Erythroblast (primary cell): ENCODE measurements around the gene PPARG.

ENCODE experiments used
- GATA1 ChIP-seq: IDR thresholded peaks from 2 replicates; pipeline ENCODE4 v1.6.1; 2011; ENCODE audit warnings: low read depth, mild to moderate bottlenecking, control low read depth, low read length, moderate library complexity
- POLR2A ChIP-seq: IDR thresholded peaks from 2 replicates; pipeline ENCODE4 v1.6.1; 2011; ENCODE audit warnings: mild to moderate bottlenecking, low read length

GRCh38 chr3:12478326-12478725 lies 189.5 kb downstream of the PPARG start:
- TF ChIP-seq POLR2A (no peak), GATA1 (no peak)
